Measurements from ENCODE around the gene MS4A3. TPM values are rescaled to one million over a fixed set of nuclear protein-coding genes. Genes with fewer than 3 reads are reported as not detected.
"Not testable (repeated sequence)": the region's sequence is repeated elsewhere in the genome, so short reads cannot be mapped to it uniquely, and the experiment has no call there.

Gene MS4A3
- total and polyA plus RNA-seq, 8 donors = 0.08 to 2.4 (median 0.61) TPM; not detected in 5

DNA sequence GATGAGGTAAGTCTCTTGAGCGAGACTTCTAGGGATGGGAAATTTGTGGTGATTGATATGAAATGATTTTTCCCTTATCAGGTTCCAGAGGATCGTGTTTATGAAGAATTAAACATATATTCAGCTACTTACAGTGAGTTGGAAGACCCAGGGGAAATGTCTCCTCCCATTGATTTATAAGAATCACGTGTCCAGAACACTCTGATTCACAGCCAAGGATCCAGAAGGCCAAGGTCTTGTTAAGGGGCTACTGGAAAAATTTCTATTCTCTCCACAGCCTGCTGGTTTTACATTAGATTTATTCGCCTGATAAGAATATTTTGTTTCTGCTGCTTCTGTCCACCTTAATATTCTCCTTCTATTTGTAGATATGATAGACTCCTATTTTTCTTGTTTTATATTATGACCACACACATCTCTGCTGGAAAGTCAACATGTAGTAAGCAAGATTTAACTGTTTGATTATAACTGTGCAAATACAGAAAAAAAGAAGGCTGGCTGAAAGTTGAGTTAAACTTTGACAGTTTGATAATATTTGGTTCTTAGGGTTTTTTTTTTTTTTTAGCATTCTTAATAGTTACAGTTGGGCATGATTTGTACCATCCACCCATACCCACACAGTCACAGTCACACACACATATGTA, 39.1 kb downstream of the MS4A3 start:
- 44 to 56% (median 47%) methylated on average over 4 of the region's 4 CpGs for WGBS, 5 donors
- H3K4me3 ChIP-seq = no peak overlapping the region
- intact Hi-C loops (cut with DNase I; ENCODE audit: low total_unique reads) = no loop called here
- no peaks in the 10 kb centered on the region for H3K4me1 ChIP-seq
- no peak overlapping the region for H3K27ac ChIP-seq
- no peaks in the 10 kb centered on the region for H3K36me3 ChIP-seq
- no peak for DNase-seq
- TF ChIP-seq, protein P1, sequence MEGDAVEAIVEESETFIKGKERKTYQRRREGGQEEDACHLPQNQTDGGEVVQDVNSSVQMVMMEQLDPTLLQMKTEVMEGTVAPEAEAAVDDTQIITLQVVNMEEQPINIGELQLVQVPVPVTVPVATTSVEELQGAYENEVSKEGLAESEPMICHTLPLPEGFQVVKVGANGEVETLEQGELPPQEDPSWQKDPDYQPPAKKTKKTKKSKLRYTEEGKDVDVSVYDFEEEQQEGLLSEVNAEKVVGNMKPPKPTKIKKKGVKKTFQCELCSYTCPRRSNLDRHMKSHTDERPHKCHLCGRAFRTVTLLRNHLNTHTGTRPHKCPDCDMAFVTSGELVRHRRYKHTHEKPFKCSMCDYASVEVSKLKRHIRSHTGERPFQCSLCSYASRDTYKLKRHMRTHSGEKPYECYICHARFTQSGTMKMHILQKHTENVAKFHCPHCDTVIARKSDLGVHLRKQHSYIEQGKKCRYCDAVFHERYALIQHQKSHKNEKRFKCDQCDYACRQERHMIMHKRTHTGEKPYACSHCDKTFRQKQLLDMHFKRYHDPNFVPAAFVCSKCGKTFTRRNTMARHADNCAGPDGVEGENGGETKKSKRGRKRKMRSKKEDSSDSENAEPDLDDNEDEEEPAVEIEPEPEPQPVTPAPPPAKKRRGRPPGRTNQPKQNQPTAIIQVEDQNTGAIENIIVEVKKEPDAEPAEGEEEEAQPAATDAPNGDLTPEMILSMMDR (IDR thresholded peaks at IDR 0.05) = no peak
- TF ChIP-seq EP300 (IDR thresholded peaks at IDR 0.05) = no peak
- TF ChIP-seq POLR2A (IDR thresholded peaks at IDR 0.05) = no peak
- no peak for TF ChIP-seq POLR2AphosphoS5 (IDR thresholded peaks at IDR 0.05)
- H3K9me3 ChIP-seq = no peaks in the 10 kb centered on the region
- no peaks in the 10 kb centered on the region for H3K27me3 ChIP-seq

DNA sequence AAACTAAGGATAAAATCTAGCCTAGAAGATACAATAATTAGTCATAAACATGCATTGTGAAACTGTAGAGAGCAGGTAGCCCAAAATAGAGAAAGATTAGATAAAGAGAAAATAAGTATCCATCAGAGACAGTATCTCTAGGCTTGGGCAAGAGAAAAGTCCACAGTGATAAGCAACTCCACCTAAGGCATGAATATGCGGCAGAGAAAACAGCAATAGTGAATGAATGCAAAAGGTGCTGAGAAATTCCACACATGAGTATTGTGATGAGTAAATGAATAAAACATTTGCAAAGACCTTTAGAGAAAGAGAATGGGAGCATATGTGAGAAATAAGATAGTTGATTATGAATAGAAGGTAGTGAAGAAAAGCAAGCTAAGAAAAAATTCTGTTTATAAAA, 40.7 kb downstream of the MS4A3 start:
- Histone ChIP-seq H3K27ac (no peak overlapping the region), H3K4me1 (no peaks in the 10 kb centered on the region), H3K27me3 (no peaks in the 10 kb centered on the region), H3K4me3 (no peak overlapping the region), H3K9me3 (no peaks in the 10 kb centered on the region), H3K36me3 (no peaks in the 10 kb centered on the region)
- WGBS, 5 donors = 54 to 83% (median 61%) methylated on average over 1 of the region's 1 CpG
- intact Hi-C loops (cut with DNase I; ENCODE audit: low total_unique reads) = no loop called here
- DNase-seq = no peak
- TF ChIP-seq POLR2A (IDR thresholded peaks at IDR 0.05) (no peak), EP300 (IDR thresholded peaks at IDR 0.05) (no peak), POLR2AphosphoS5 (IDR thresholded peaks at IDR 0.05) (no peak)
- TF ChIP-seq, protein P1 (IDR thresholded peaks at IDR 0.05) = no peak

DNA sequence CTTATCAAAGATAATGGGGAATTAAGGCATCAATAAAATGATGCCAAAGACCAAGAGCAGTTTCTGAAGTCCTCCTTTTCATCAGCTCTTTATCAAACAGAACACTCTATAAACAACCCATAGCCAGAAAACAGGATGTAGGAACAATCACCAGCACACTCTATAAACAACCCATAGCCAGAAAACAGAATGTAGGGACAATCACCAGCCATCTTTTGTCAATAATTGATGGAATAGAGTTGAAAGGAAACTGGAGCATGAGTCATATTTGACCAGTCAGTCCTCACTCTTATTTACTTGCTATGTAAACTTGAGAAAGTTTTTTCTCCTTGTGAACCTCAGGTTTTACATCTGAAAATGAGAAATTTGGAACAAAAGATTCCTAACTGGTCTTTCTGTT, 42.0 kb downstream of the MS4A3 start:
- intact Hi-C loops (cut with DNase I; ENCODE audit: low total_unique reads) = no loop called here
- no peak overlapping the region for H3K27ac ChIP-seq
- H3K27me3 ChIP-seq = no peaks in the 10 kb centered on the region
- H3K9me3 ChIP-seq = no peaks in the 10 kb centered on the region
- H3K4me1 ChIP-seq = no peaks in the 10 kb centered on the region
- no peaks in the 10 kb centered on the region for H3K36me3 ChIP-seq
- DNase-seq = peak in 1 of 2 donors; percentile 37
- H3K4me3 ChIP-seq = no peak overlapping the region
- TF ChIP-seq POLR2A (IDR thresholded peaks at IDR 0.05) (no peak), POLR2AphosphoS5 (IDR thresholded peaks at IDR 0.05) (no peak), EP300 (IDR thresholded peaks at IDR 0.05) (no peak)
- TF ChIP-seq, protein P1 (IDR thresholded peaks at IDR 0.05) = no peak

DNA sequence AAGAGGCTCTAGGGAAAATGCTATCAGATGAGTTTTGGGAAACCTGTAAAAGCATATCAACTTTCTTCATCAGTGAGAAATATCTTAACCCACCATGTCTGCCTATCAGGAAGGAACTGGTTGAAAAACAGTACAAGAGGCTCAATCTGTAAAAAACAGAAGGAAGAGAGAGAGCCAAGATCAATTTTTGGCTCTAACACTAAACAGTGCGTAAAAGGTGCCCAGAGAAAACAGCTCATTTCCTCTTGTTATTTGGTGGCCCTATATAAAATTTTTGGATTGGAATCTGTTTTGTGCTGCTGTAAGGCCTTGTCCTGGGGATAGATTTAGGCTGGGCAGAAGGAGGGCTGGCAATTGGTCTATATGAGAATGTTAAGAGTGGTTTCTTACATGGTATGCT, 44.1 kb downstream of the MS4A3 start:
- Histone ChIP-seq H3K4me3 (no peak overlapping the region), H3K27ac (no peak overlapping the region), H3K4me1 (no peaks in the 10 kb centered on the region), H3K9me3 (no peaks in the 10 kb centered on the region), H3K27me3 (no peaks in the 10 kb centered on the region), H3K36me3 (no peaks in the 10 kb centered on the region)
- DNase-seq = no peak
- intact Hi-C loops (cut with DNase I; ENCODE audit: low total_unique reads) = no loop called here
- TF ChIP-seq POLR2A (IDR thresholded peaks at IDR 0.05) (no peak), EP300 (IDR thresholded peaks at IDR 0.05) (no peak), POLR2AphosphoS5 (IDR thresholded peaks at IDR 0.05) (no peak)
- TF ChIP-seq, protein P1 (IDR thresholded peaks at IDR 0.05) = no peak
- 70 to 92% (median 76%) methylated on average over 1 of the region's 1 CpG for WGBS, 5 donors

DNA sequence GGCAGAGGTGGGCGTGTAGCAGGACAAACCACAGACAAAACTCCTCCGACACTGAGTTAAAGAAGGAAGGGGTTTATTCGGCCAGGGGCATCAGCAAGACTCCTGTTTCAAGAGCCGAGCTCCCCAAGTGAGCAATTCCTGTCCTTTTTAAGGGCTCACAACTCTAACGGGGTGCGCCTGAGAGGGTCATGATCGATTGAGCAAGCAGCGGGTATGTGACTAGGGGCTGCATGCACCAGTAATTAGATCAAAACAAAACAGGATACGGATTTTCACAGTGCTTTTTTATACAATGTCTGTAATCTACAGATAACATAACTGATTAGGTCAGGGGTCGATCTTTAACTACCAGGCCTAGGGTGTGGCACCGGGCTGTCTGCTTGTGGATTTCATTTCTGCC, 44.9 kb downstream of the MS4A3 start:
- WGBS, 5 donors = 78 to 80% (median 79%) methylated on average over 11 of the region's 11 CpGs
- H3K27me3 ChIP-seq; H3K36me3 ChIP-seq; H3K4me3 ChIP-seq; H3K27ac ChIP-seq; intact Hi-C loops (cut with DNase I; ENCODE audit: low total_unique reads); H3K4me1 ChIP-seq; DNase-seq; H3K9me3 ChIP-seq: not testable (repeated sequence)

DNA sequence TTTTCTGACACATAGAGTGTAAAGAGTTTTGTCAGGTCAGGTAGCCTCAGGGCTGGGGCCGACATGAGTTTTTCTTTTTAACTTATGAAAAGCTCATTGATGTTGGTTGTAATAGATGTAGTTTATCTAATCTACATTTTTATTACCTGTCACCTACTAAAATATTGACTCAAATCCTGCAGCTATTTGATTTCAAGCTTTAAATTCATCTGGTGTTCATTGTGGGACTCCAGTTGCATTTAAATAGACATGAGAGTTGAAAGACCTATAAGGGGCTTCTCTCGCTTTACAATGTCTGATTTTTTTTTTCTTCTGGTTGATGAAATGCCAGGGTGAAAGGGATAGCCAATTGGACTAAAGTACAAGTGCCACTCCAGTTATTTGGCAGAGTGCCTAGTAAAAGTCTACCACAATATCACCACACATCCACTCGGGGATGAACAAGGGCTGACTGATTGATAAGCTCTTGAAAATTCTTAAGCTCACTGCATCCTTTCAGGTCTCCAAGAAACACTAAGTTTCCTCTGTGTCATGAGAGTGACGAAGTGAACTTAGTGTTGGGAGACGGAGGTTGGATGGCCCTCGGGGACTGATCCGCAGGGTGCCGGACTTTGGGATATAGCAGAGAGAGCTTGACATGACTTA, 48.1 kb downstream of the MS4A3 start:
- H3K27ac ChIP-seq; H3K27me3 ChIP-seq; H3K4me3 ChIP-seq; H3K9me3 ChIP-seq; intact Hi-C loops (cut with DNase I; ENCODE audit: low total_unique reads); DNase-seq; H3K36me3 ChIP-seq; H3K4me1 ChIP-seq: not testable (repeated sequence)
- WGBS, 5 donors = 65 to 77% (median 70%) methylated on average over 8 of the region's 8 CpGs

DNA sequence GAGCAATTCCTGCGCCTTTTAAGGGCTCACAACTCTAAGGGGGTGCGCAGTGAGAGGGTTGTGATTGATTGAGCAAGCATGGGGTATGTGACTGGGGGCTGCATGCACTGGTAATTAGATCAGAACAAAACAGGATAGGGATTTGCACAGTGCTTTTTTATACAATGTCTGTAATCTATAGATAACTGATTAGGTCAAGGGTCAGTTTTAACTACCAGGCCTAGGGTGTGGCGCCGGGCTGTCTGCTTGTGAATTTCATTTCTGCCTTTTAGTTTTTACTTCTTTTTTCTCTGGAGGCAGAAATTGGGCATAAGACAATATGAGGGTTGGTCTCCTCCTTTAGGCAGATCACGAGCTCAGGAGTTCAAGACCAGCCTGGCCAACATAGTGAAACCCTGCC, 52.2 kb downstream of the MS4A3 start:
- 69 to 82% (median 80%) methylated on average over 5 of the region's 5 CpGs for WGBS, 5 donors
- H3K4me1 ChIP-seq; intact Hi-C loops (cut with DNase I; ENCODE audit: low total_unique reads); H3K27ac ChIP-seq; H3K36me3 ChIP-seq; H3K9me3 ChIP-seq; H3K4me3 ChIP-seq; DNase-seq; H3K27me3 ChIP-seq: not testable (repeated sequence)
